ENCODE results near the gene RAB8B. TPM values are rescaled to one million over a fixed set of nuclear protein-coding genes. Genes with fewer than 3 reads are reported as not detected.
A peak's percentile ranks its signal among the peaks of the same experiment; 100 is the strongest.

The RAB8B gene
- total RNA-seq, 1 experiment from 2014 or later: 11.7 TPM

- no peak for DNase-seq (ENCODE audit: unreplicated experiment)
- ChIA-PET POLR2A (interaction anchor here (3.7 kb wide), 1 partner anchor 8 kb away, joined by 21 read pairs; no protein-coding TSS in a partner anchor), CTCF (no interaction called here)
- no peaks in the 10 kb centered on the region for H3K27me3 Mint-ChIP-seq (ENCODE audit: insufficient read depth, unreplicated experiment)
- H3K36me3 Mint-ChIP-seq (ENCODE audit: insufficient read depth, unreplicated experiment): no peaks in the 10 kb centered on the region
- no peak for TF ChIP-seq CTCF (IDR thresholded peaks at IDR 0.05; ENCODE audit: unreplicated experiment)
- no TSS peak for BruUV-seq (replicated peaks)
- H3K4me1 Mint-ChIP-seq (ENCODE audit: insufficient read depth, unreplicated experiment): peaks cover 24% of the 10 kb centered on the region
- H3K9me3 Mint-ChIP-seq (ENCODE audit: unreplicated experiment): no peaks in the 10 kb centered on the region
- no peak overlapping the region for H3K4me3 Mint-ChIP-seq (ENCODE audit: unreplicated experiment)
- no peak overlapping the region for H3K27ac Mint-ChIP-seq (ENCODE audit: low read depth, unreplicated experiment)
- intact Hi-C loops (cut with micrococcal nuclease): no loop called here
Observed at GRCh38 chr15:63240109-63240508, 50.7 kb downstream of the RAB8B start.

GRCh38 chr15:63241316-63241715, 51.9 kb downstream of the RAB8B start:
- Mint-ChIP-seq H3K27me3 (ENCODE audit: insufficient read depth, unreplicated experiment) (no peaks in the 10 kb centered on the region), H3K27ac (ENCODE audit: low read depth, unreplicated experiment) (no peak overlapping the region), H3K9me3 (ENCODE audit: unreplicated experiment) (no peaks in the 10 kb centered on the region), H3K4me1 (ENCODE audit: insufficient read depth, unreplicated experiment) (peaks cover 24% of the 10 kb centered on the region), H3K36me3 (ENCODE audit: insufficient read depth, unreplicated experiment) (peaks cover 1% of the 10 kb centered on the region), H3K4me3 (ENCODE audit: unreplicated experiment) (no peak overlapping the region)
- no peak for DNase-seq (ENCODE audit: unreplicated experiment)
- TF ChIP-seq CTCF (IDR thresholded peaks at IDR 0.05; ENCODE audit: unreplicated experiment): no peak
- CTCF ChIA-PET: no interaction called here
- BruUV-seq (replicated peaks): no TSS peak
- intact Hi-C loops (cut with micrococcal nuclease): no loop called here
- POLR2A ChIA-PET: no interaction called here

GRCh38 chr15:63243101-63243500, 53.7 kb downstream of the RAB8B start:
- H3K27me3 Mint-ChIP-seq (ENCODE audit: insufficient read depth, unreplicated experiment): no peaks in the 10 kb centered on the region
- H3K27ac Mint-ChIP-seq (ENCODE audit: low read depth, unreplicated experiment): no peak overlapping the region
- no peaks in the 10 kb centered on the region for H3K9me3 Mint-ChIP-seq (ENCODE audit: unreplicated experiment)
- ChIA-PET CTCF (interaction anchor here (0.6 to 1.3 kb wide), 3 partner anchors 21 to 318 kb away, joined by 3 to 4 read pairs (median 3); no protein-coding TSS in a partner anchor), POLR2A (interaction anchor here (0.6 to 3.3 kb wide), 4 partner anchors 9 to 86 kb away, joined by 3 to 17 read pairs (median 4); partner anchors contain the start of gene RPS27L)
- H3K36me3 Mint-ChIP-seq (ENCODE audit: insufficient read depth, unreplicated experiment): peaks cover 10% of the 10 kb centered on the region
- no peak for TF ChIP-seq CTCF (IDR thresholded peaks at IDR 0.05; ENCODE audit: unreplicated experiment)
- intact Hi-C loops (cut with micrococcal nuclease): no loop called here
- DNase-seq (ENCODE audit: unreplicated experiment): no peak
- H3K4me3 Mint-ChIP-seq (ENCODE audit: unreplicated experiment): no peak overlapping the region
- H3K4me1 Mint-ChIP-seq (ENCODE audit: insufficient read depth, unreplicated experiment): peaks cover 28% of the 10 kb centered on the region
- BruUV-seq (replicated peaks): no TSS peak

GRCh38 chr15:63243776-63244175, 54.4 kb downstream of the RAB8B start:
- peak overlapping the region; percentile 69 for H3K27ac Mint-ChIP-seq (ENCODE audit: low read depth, unreplicated experiment)
- peaks cover 10% of the 10 kb centered on the region for H3K36me3 Mint-ChIP-seq (ENCODE audit: insufficient read depth, unreplicated experiment)
- BruUV-seq (replicated peaks): no TSS peak
- ChIA-PET CTCF (interaction anchor here (0.6 kb wide), 1 partner anchor 118 kb away, joined by 4 read pairs; no protein-coding TSS in a partner anchor), POLR2A (interaction anchor here (0.7 to 3.3 kb wide), 8 partner anchors 10 to 638 kb away, joined by 3 to 17 read pairs (median 4); partner anchors contain the start of gene RPS27L)
- intact Hi-C loops (cut with micrococcal nuclease): no loop called here
- no peaks in the 10 kb centered on the region for H3K27me3 Mint-ChIP-seq (ENCODE audit: insufficient read depth, unreplicated experiment)
- no peaks in the 10 kb centered on the region for H3K9me3 Mint-ChIP-seq (ENCODE audit: unreplicated experiment)
- DNase-seq (ENCODE audit: unreplicated experiment): no peak
- TF ChIP-seq CTCF (IDR thresholded peaks at IDR 0.05; ENCODE audit: unreplicated experiment): no peak
- H3K4me3 Mint-ChIP-seq (ENCODE audit: unreplicated experiment): no peak overlapping the region
- peaks cover 28% of the 10 kb centered on the region for H3K4me1 Mint-ChIP-seq (ENCODE audit: insufficient read depth, unreplicated experiment)
